ENCODE measurements around the gene TMEM258.

Gene TMEM258

GRCh38 chr11:61794579-61794978 is 2.2 kb upstream of the TMEM258 start:
- DNase-seq, result no peak

GRCh38 chr11:61793829-61794204 is 1.4 kb upstream of the TMEM258 start:
- DNase-seq, result no peak

- DNase-seq, result peak; percentile 71
These were observed 857 bp upstream of the TMEM258 start for GRCh38 chr11:61793083-61793828.

GRCh38 chr11:61791737-61792309 is 576 bp downstream of the TMEM258 start:
- peak; percentile 88 for DNase-seq

- peak; percentile 73 for DNase-seq
These were observed 4.4 kb downstream of the TMEM258 start for GRCh38 chr11:61787928-61788491.

GRCh38 chr11:61785837-61786402 is 6.5 kb downstream of the TMEM258 start:
- DNase-seq, result no peak

- DNase-seq, result no peak
These were observed 7.9 kb downstream of the TMEM258 start for GRCh38 chr11:61784506-61784805.

- DNase-seq, result no peak
These were observed 8.5 kb downstream of the TMEM258 start for GRCh38 chr11:61783717-61784505.

- DNase-seq, result no peak
These were observed 9.6 kb downstream of the TMEM258 start for GRCh38 chr11:61782841-61783240.

GRCh38 chr11:61782299-61782698 is 10.1 kb downstream of the TMEM258 start:
- DNase-seq, result no peak

- no peak for DNase-seq
These were observed 10.8 kb downstream of the TMEM258 start for GRCh38 chr11:61781585-61781984.

GRCh38 chr11:61780581-61781162 is 11.7 kb downstream of the TMEM258 start:
- DNase-seq, result no peak

GRCh38 chr11:61779666-61780525 is 12.5 kb downstream of the TMEM258 start:
- no peak for DNase-seq

GRCh38 chr11:61778920-61779650 is 13.3 kb downstream of the TMEM258 start:
- no peak for DNase-seq

GRCh38 chr11:61778357-61778886 is 14.0 kb downstream of the TMEM258 start:
- no peak for DNase-seq

GRCh38 chr11:61777234-61778090 is 14.9 kb downstream of the TMEM258 start:
- no peak for DNase-seq

- DNase-seq, result peak; percentile 84
These were observed 15.8 kb downstream of the TMEM258 start for GRCh38 chr11:61776561-61777075.

- DNase-seq, result no peak
These were observed 16.5 kb downstream of the TMEM258 start for GRCh38 chr11:61775606-61776554.

- no peak for DNase-seq
These were observed 17.3 kb downstream of the TMEM258 start for GRCh38 chr11:61775106-61775505.

All from DMS53 (cell line).